ENCODE measurements around the gene PRKAR2B. TPM values are rescaled to one million over a fixed set of nuclear protein-coding genes. Genes with fewer than 3 reads are reported as not detected.

Gene PRKAR2B
- total and polyA plus RNA-seq, 2 of the 4 experiments (the other 2 are of a cell fraction), result 3.0 to 3.1 TPM

DNA sequence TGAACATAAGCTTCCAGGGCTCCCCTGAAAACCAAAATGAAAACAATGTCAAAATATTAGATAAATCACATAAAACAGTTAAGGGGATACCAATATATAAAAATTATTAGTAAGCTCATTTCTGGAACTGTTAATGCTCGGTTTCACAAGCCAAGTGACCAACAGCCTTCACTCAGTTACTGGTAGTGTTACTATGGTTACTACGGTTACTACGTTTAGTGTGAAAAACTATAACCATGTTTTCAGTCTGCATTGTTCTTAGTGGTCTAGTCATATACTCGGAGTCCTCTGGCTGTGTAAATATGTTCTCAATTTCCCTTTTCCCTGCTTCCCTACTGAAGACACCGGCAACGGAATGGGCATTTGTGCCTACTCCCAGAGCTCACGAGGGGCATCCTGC, 159.1 kb downstream of the PRKAR2B start:
- peaks cover 4% of the 10 kb centered on the region; the same call in 1 of the 2 replicates for H3K4me1 ChIP-seq (ENCODE audit: control insufficient read depth, insufficient read depth, low read length)
- no peaks in the 10 kb centered on the region for H4K20me1 ChIP-seq (ENCODE audit: insufficient read depth, low read length)
- no peak for DNase-seq
- H2AK5ac ChIP-seq (ENCODE audit: low read depth, low read length), result no peak overlapping the region
- no peak overlapping the region for H3K4me3 ChIP-seq (ENCODE audit: insufficient read depth, low read depth, low read length)
- no peak overlapping the region for H2BK20ac ChIP-seq (ENCODE audit: low read depth, low read length)
- no peak overlapping the region for H3K9ac ChIP-seq (ENCODE audit: low read depth, low read length)
- CTCF ChIA-PET, result no interaction called here
- H2AK9ac ChIP-seq (replicated peaks; ENCODE audit: low read depth, low read length, poor library complexity), result no peak overlapping the region
- H2BK5ac ChIP-seq (ENCODE audit: low read depth, low read length, poor library complexity, severe bottlenecking), result no peak overlapping the region
- no peak overlapping the region for H3K14ac ChIP-seq (replicated peaks; ENCODE audit: low read depth, low read length)
- BruUV-seq (replicated peaks), result no TSS peak
- H3K79me1 ChIP-seq (ENCODE audit: low read depth in 1 of 2, low read length in 2 of 2), result no peaks in the 10 kb centered on the region
- intact Hi-C loops (cut with micrococcal nuclease), result loop anchor here (5.0 to 10.0 kb wide), 2 partner anchors 524 to 671 kb away; no protein-coding TSS in a partner anchor
- H4K5ac ChIP-seq (ENCODE audit: low read depth, low read length), result no peak overlapping the region
- H3K9me3 ChIP-seq (ENCODE audit: control insufficient read depth, insufficient read depth, low read length), result no peaks in the 10 kb centered on the region
- H3K23ac ChIP-seq (ENCODE audit: low read depth, low read length), result no peak overlapping the region
- no peak overlapping the region for H3K18ac ChIP-seq (ENCODE audit: low read depth, low read length)
- peaks cover 3% of the 10 kb centered on the region for H3K9me1 ChIP-seq (ENCODE audit: insufficient read depth, low read length)
- H3K4ac ChIP-seq (ENCODE audit: low read depth, low read length), result no peak overlapping the region
- H3K27ac ChIP-seq (ENCODE audit: insufficient read depth, low read length), result no peak overlapping the region
- no peak overlapping the region for H3K56ac ChIP-seq (ENCODE audit: extremely low read depth, insufficient read depth, low read length)
- dilution Hi-C loops (cut with HindIII; ENCODE audit: low sequenced_read_pairs, unreplicated experiment), result no loop called here
- in situ Hi-C loops (cut with MboI; ENCODE audit: low sequenced_read_pairs), result no loop called here
- H3K27me3 ChIP-seq (ENCODE audit: control insufficient read depth, insufficient read depth, low read length), result no peaks in the 10 kb centered on the region
- H2AFZ ChIP-seq (replicated peaks; ENCODE audit: low read length, poor library complexity), result no peak overlapping the region
- H3K4me2 ChIP-seq (ENCODE audit: low read depth, low read length), result no peak overlapping the region
- H2BK15ac ChIP-seq (ENCODE audit: low read depth, low read length), result no peak overlapping the region
- peaks cover 25% of the 10 kb centered on the region for H3K36me3 ChIP-seq (ENCODE audit: control insufficient read depth, insufficient read depth, low read length)
- no peak overlapping the region for H2BK120ac ChIP-seq (ENCODE audit: low read depth, low read length)
- no peak overlapping the region for H4K91ac ChIP-seq (ENCODE audit: insufficient read depth, low read depth, low read length)
- POLR2A ChIA-PET (ENCODE audit: unreplicated experiment), result no interaction called here
- TF ChIP-seq CEBPB (IDR thresholded peaks at IDR 0.05; ENCODE audit: low read depth, low read length), result no peak
- no peak for TF ChIP-seq RAD21 (IDR thresholded peaks at IDR 0.05; ENCODE audit: low read length)
- TF ChIP-seq CHD1 (IDR thresholded peaks at IDR 0.05; ENCODE audit: low read depth, low read length), result no peak
- no peak for TF ChIP-seq SMC3 (IDR thresholded peaks at IDR 0.05; ENCODE audit: low read depth, low read length)
- no peak for TF ChIP-seq CTCF (conservative IDR thresholded peaks at IDR 0.05; ENCODE audit: low read depth, low read length)
- no peak for TF ChIP-seq MXI1 (IDR thresholded peaks at IDR 0.05; ENCODE audit: borderline replicate concordance, low read depth, low read length)
- no peak for TF ChIP-seq POLR2A (IDR thresholded peaks at IDR 0.05; ENCODE audit: low read depth, low read length)
- TF ChIP-seq ELK1 (IDR thresholded peaks at IDR 0.05; ENCODE audit: borderline replicate concordance, low read depth, low read length), result no peak
- H4K8ac ChIP-seq (ENCODE audit: low read depth in 2 of 2, low read length in 2 of 2), result no peak overlapping the region
- 87% methylated on average over 3 of the region's 7 CpGs; no CpG with 5 or more reads in 1 of the 2 experiments for WGBS, 2 experiments (ENCODE audit: extremely low coverage in 2 of 2, insufficient read length in 1 of 2)
- ATAC-seq (ENCODE audit: low read depth), result no peak

All from IMR-90 (cell line).